ENCODE measurements around the gene MEP1A. TPM values are rescaled to one million over a fixed set of nuclear protein-coding genes. Genes with fewer than 3 reads are reported as not detected.

Gene MEP1A
- polyA plus RNA-seq, 2 of the 4 experiments (the other 2 are of a cell fraction), result not detected

DNA sequence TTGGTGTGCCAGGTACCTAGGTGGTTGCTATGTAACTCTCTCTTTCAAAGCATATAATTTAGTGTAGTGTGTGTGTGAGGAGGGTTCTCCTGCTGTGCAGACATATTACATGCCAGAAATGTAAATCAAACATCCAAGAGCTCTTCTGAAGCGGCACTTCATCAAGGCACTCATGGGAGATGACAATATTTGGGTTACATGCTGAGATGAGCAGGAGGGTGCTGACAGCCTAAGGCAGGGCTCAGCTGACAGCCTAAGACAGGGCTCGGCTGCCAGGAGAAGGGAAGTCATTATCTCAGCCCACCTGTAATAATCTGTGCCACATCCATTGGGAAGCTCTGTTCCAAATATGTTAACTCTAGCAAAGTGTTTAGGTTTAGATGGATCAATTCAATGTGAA lies 89.5 kb downstream of the MEP1A start:
- no peak overlapping the region for H3K27ac ChIP-seq
- no peak for DNase-seq (ENCODE audit: low read depth in 1 of 2, low spot score in 1 of 2)
- WGBS (ENCODE audit: missing lambda C conversion rate), result 30% methylated on average over 2 of the region's 2 CpGs
- no peak overlapping the region for H3K4me3 ChIP-seq
- TF ChIP-seq KDM5A (IDR thresholded peaks at IDR 0.05) (no peak), HMGXB4 (CRISPR knock-in tag; IDR thresholded peaks at IDR 0.05; ENCODE audit: borderline replicate concordance) (no peak), CBX2 (IDR thresholded peaks at IDR 0.05; ENCODE audit: borderline replicate concordance, low read depth) (no peak), ESRRA (IDR thresholded peaks at IDR 0.05; ENCODE audit: borderline replicate concordance, low read length) (no peak)
- TF ChIP-seq, protein P1, sequence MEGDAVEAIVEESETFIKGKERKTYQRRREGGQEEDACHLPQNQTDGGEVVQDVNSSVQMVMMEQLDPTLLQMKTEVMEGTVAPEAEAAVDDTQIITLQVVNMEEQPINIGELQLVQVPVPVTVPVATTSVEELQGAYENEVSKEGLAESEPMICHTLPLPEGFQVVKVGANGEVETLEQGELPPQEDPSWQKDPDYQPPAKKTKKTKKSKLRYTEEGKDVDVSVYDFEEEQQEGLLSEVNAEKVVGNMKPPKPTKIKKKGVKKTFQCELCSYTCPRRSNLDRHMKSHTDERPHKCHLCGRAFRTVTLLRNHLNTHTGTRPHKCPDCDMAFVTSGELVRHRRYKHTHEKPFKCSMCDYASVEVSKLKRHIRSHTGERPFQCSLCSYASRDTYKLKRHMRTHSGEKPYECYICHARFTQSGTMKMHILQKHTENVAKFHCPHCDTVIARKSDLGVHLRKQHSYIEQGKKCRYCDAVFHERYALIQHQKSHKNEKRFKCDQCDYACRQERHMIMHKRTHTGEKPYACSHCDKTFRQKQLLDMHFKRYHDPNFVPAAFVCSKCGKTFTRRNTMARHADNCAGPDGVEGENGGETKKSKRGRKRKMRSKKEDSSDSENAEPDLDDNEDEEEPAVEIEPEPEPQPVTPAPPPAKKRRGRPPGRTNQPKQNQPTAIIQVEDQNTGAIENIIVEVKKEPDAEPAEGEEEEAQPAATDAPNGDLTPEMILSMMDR (IDR thresholded peaks at IDR 0.05), result no peak
- TF ChIP-seq, protein P2, sequence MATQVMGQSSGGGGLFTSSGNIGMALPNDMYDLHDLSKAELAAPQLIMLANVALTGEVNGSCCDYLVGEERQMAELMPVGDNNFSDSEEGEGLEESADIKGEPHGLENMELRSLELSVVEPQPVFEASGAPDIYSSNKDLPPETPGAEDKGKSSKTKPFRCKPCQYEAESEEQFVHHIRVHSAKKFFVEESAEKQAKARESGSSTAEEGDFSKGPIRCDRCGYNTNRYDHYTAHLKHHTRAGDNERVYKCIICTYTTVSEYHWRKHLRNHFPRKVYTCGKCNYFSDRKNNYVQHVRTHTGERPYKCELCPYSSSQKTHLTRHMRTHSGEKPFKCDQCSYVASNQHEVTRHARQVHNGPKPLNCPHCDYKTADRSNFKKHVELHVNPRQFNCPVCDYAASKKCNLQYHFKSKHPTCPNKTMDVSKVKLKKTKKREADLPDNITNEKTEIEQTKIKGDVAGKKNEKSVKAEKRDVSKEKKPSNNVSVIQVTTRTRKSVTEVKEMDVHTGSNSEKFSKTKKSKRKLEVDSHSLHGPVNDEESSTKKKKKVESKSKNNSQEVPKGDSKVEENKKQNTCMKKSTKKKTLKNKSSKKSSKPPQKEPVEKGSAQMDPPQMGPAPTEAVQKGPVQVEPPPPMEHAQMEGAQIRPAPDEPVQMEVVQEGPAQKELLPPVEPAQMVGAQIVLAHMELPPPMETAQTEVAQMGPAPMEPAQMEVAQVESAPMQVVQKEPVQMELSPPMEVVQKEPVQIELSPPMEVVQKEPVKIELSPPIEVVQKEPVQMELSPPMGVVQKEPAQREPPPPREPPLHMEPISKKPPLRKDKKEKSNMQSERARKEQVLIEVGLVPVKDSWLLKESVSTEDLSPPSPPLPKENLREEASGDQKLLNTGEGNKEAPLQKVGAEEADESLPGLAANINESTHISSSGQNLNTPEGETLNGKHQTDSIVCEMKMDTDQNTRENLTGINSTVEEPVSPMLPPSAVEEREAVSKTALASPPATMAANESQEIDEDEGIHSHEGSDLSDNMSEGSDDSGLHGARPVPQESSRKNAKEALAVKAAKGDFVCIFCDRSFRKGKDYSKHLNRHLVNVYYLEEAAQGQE (IDR thresholded peaks at IDR 0.05), result no peak
- ATAC-seq, result no peak
- H3K9me3 ChIP-seq, result no peaks in the 10 kb centered on the region
- CTCF ChIA-PET, result no interaction called here
- POLR2A ChIA-PET, result no interaction called here
- H3K4me2 ChIP-seq, result no peak overlapping the region
- no peaks in the 10 kb centered on the region for H3K4me1 ChIP-seq
- FAIRE-seq, result no peak

GRCh38 chr6:46888031-46888430 lies 94.8 kb downstream of the MEP1A start:
- H3K9me3 ChIP-seq, result no peaks in the 10 kb centered on the region
- ChIA-PET POLR2A (no interaction called here), CTCF (no interaction called here)
- DNase-seq (ENCODE audit: low read depth in 1 of 2, low spot score in 1 of 2) (no peak), ATAC-seq (no peak), FAIRE-seq (no peak)
- 24% methylated on average over 3 of the region's 3 CpGs for WGBS (ENCODE audit: missing lambda C conversion rate)
- H3K4me3 ChIP-seq, result no peak overlapping the region
- TF ChIP-seq PHF8 (IDR thresholded peaks at IDR 0.05; ENCODE audit: borderline replicate concordance, low read depth), result no peak
- no peak for TF ChIP-seq HMGXB4 (CRISPR knock-in tag; IDR thresholded peaks at IDR 0.05; ENCODE audit: borderline replicate concordance)
- TF ChIP-seq EP300 (IDR thresholded peaks at IDR 0.05), result no peak
- TF ChIP-seq EHMT2 (IDR thresholded peaks at IDR 0.05; ENCODE audit: low read depth), result no peak
- TF ChIP-seq NFE2L2 (conservative IDR thresholded peaks at IDR 0.05; ENCODE audit: low read length), result no peak
- TF ChIP-seq HOXB5 (CRISPR knock-in tag; IDR thresholded peaks at IDR 0.05), result no peak
- TF ChIP-seq HEYL (CRISPR knock-in tag; IDR thresholded peaks at IDR 0.05), result no peak
- no peak for TF ChIP-seq RAD21 (conservative IDR thresholded peaks at IDR 0.05 in 1 of 2, IDR thresholded peaks at IDR 0.05 in 1 of 2)
- TF ChIP-seq, protein P3, sequence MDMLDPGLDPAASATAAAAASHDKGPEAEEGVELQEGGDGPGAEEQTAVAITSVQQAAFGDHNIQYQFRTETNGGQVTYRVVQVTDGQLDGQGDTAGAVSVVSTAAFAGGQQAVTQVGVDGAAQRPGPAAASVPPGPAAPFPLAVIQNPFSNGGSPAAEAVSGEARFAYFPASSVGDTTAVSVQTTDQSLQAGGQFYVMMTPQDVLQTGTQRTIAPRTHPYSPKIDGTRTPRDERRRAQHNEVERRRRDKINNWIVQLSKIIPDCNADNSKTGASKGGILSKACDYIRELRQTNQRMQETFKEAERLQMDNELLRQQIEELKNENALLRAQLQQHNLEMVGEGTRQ (IDR thresholded peaks at IDR 0.05), result no peak
- no peak overlapping the region for H3K27ac ChIP-seq
- H3K4me1 ChIP-seq, result no peaks in the 10 kb centered on the region
- H3K4me2 ChIP-seq, result no peak overlapping the region

All from A549 (cell line).